ENCODE measurements around the gene FAM32A. TPM values are rescaled to one million over a fixed set of nuclear protein-coding genes. Genes with fewer than 3 reads are reported as not detected.

FAM32A gene
- total and polyA plus RNA-seq, 10 of the 15 experiments (the other 5 are each of a cell fraction or from before 2014, with no cell fraction given), result 33.3 to 116 (median 71.9) TPM

GRCh38 chr19:16161840-16162239 lies 23.4 kb upstream of the FAM32A start:
- no peak overlapping the region for H2AFZ ChIP-seq (ENCODE audit: control insufficient read depth, low read depth, low read length)
- RAD21 ChIA-PET (ENCODE audit: unreplicated experiment), result interaction anchor here (0.6 to 1.8 kb wide), 4 partner anchors 12 to 44 kb away, joined by 3 to 4 read pairs (median 4); no protein-coding TSS in a partner anchor
- BruUV-seq (replicated peaks), result no TSS peak
- no peaks in the 10 kb centered on the region; the same call in 2 of the 3 replicates for H3K9me3 ChIP-seq (replicated peaks; ENCODE audit: control insufficient read depth, insufficient read depth, low read length)
- TF ChIP-seq ZNF274 (IDR thresholded peaks at IDR 0.05; ENCODE audit: insufficient read depth, insufficient read length) (no peak), MEF2A (IDR thresholded peaks at IDR 0.05; ENCODE audit: insufficient read depth, low read depth, low read length) (no peak), POU2F2 (IDR thresholded peaks at IDR 0.05; ENCODE audit: borderline replicate concordance, low read depth, low read length) (no peak), POLR2AphosphoS5 (IDR thresholded peaks at IDR 0.05; ENCODE audit: low read length) (no peak)
- SMC1A ChIA-PET (ENCODE audit: uncharacterized antibody, unreplicated experiment), result interaction anchor here (0.6 to 1.6 kb wide), 4 partner anchors 12 to 98 kb away, joined by 3 to 4 read pairs (median 4); no protein-coding TSS in a partner anchor
- intact Hi-C loops (cut with micrococcal nuclease; ENCODE audit: unreplicated experiment) (no loop called here), in situ Hi-C loops (cut with MboI) (no loop called here)
- CTCF ChIA-PET, result no interaction called here
- DNase-seq (ENCODE audit: low read depth, low spot score), result no peak
- H3K27me3 ChIP-seq (replicated peaks in 1 of 2; ENCODE audit: control insufficient read depth in 2 of 2, insufficient read depth in 2 of 2, low read length in 1 of 2), result no peaks in the 10 kb centered on the region
- 77% methylated on average over 3 of the region's 3 CpGs for WGBS (ENCODE audit: insufficient coverage, insufficient replicate concordance, low lambda C conversion rate, missing lambda C conversion rate)
- no peak for ATAC-seq
- no peak overlapping the region for H3K4me2 ChIP-seq (ENCODE audit: control insufficient read depth, insufficient read depth)
- peaks cover 9% of the 10 kb centered on the region for H3K4me1 ChIP-seq (ENCODE audit: control insufficient read depth, insufficient read depth, low read length)
- H3K79me2 ChIP-seq (ENCODE audit: control insufficient read depth, insufficient read depth, low read length), result no peaks in the 10 kb centered on the region
- no peak overlapping the region for H3K4me3 ChIP-seq
- peaks cover 5 to 11% of the 10 kb centered on the region in 2 experiments for H3K36me3 ChIP-seq (ENCODE audit: control insufficient read depth in 2 of 2, insufficient read depth in 2 of 2, low read length in 1 of 2)
- no peaks in the 10 kb centered on the region for H4K20me1 ChIP-seq (ENCODE audit: control insufficient read depth, insufficient read depth)
- no peak overlapping the region for H3K27ac ChIP-seq (ENCODE audit: control insufficient read depth, insufficient read depth)
- FAIRE-seq, result peak; percentile 7
- H3K9ac ChIP-seq (ENCODE audit: control insufficient read depth, insufficient read depth, low read length), result no peak overlapping the region
- POLR2A ChIA-PET, result interaction anchor here (0.6 to 2.3 kb wide), 6 partner anchors 10 to 1036 kb away, joined by 3 to 12 read pairs (median 6); partner anchors contain the start of gene HSH2D

- ChIA-PET RAD21 (ENCODE audit: unreplicated experiment) (no interaction called here), SMC1A (ENCODE audit: uncharacterized antibody, unreplicated experiment) (interaction anchor here (0.8 to 1.5 kb wide), 3 partner anchors 8 to 123 kb away, joined by 3 to 4 read pairs (median 3); no protein-coding TSS in a partner anchor), POLR2A (no interaction called here), CTCF (interaction anchor here (0.6 kb wide), 1 partner anchor 50 kb away, joined by 3 read pairs; no protein-coding TSS in a partner anchor)
- H3K36me3 ChIP-seq (ENCODE audit: control insufficient read depth in 2 of 2, insufficient read depth in 2 of 2, low read length in 1 of 2), result no peaks in the 10 kb centered on the region
- no peak overlapping the region for H3K9ac ChIP-seq (ENCODE audit: control insufficient read depth, insufficient read depth, low read length)
- peaks cover 12% of the 10 kb centered on the region for H3K4me1 ChIP-seq (ENCODE audit: control insufficient read depth, insufficient read depth, low read length)
- no peak for FAIRE-seq
- no peaks in the 10 kb centered on the region for H4K20me1 ChIP-seq (ENCODE audit: control insufficient read depth, insufficient read depth)
- H2AFZ ChIP-seq (ENCODE audit: control insufficient read depth, low read depth, low read length), result no peak overlapping the region
- WGBS (ENCODE audit: insufficient coverage, insufficient replicate concordance, low lambda C conversion rate, missing lambda C conversion rate), result 77% methylated on average over 13 of the region's 13 CpGs
- H3K4me3 ChIP-seq, result no peak overlapping the region
- no peak overlapping the region for H3K27ac ChIP-seq (ENCODE audit: control insufficient read depth, insufficient read depth)
- ATAC-seq, result no peak
- intact Hi-C loops (cut with micrococcal nuclease; ENCODE audit: unreplicated experiment) (no loop called here), in situ Hi-C loops (cut with MboI) (no loop called here)
- no peak overlapping the region for H3K4me2 ChIP-seq (ENCODE audit: control insufficient read depth, insufficient read depth)
- BruUV-seq (replicated peaks), result no TSS peak
- TF ChIP-seq SUPT20H (IDR thresholded peaks at IDR 0.05; ENCODE audit: borderline replicate concordance, control insufficient read depth, low read depth, low read length) (no peak), E4F1 (IDR thresholded peaks at IDR 0.05; ENCODE audit: borderline replicate concordance, partially characterized antibody) (no peak), ZNF274 (IDR thresholded peaks at IDR 0.05; ENCODE audit: insufficient read depth, insufficient read length) (no peak), ETV6 (conservative IDR thresholded peaks at IDR 0.05 in 1 of 2, IDR thresholded peaks at IDR 0.05 in 1 of 2; ENCODE audit: borderline replicate concordance in 1 of 2, low read depth in 1 of 2) (no peak), IRF4 (IDR thresholded peaks at IDR 0.05; ENCODE audit: low read depth, low read length) (no peak), ELK1 (IDR thresholded peaks at IDR 0.05; ENCODE audit: low read depth, low read length) (no peak)
- H3K9me3 ChIP-seq (replicated peaks; ENCODE audit: control insufficient read depth, insufficient read depth, low read length), result no peaks in the 10 kb centered on the region; the same call in 2 of the 3 replicates
- no peaks in the 10 kb centered on the region for H3K27me3 ChIP-seq (replicated peaks in 1 of 2; ENCODE audit: control insufficient read depth in 2 of 2, insufficient read depth in 2 of 2, low read length in 1 of 2)
- H3K79me2 ChIP-seq (ENCODE audit: control insufficient read depth, insufficient read depth, low read length), result no peaks in the 10 kb centered on the region
- no peak for DNase-seq (ENCODE audit: low read depth, low spot score)
Measured at GRCh38 chr19:16164222-16164890, 20.9 kb upstream of the FAM32A start.
